ENCODE measurements around the gene HSPA14. TPM values are rescaled to one million over a fixed set of nuclear protein-coding genes. Genes with fewer than 3 reads are reported as not detected.

The HSPA14 gene
- total and polyA plus RNA-seq, 2 of the 4 experiments (the other 2 are of a cell fraction): 10.3 to 11.8 TPM

DNA sequence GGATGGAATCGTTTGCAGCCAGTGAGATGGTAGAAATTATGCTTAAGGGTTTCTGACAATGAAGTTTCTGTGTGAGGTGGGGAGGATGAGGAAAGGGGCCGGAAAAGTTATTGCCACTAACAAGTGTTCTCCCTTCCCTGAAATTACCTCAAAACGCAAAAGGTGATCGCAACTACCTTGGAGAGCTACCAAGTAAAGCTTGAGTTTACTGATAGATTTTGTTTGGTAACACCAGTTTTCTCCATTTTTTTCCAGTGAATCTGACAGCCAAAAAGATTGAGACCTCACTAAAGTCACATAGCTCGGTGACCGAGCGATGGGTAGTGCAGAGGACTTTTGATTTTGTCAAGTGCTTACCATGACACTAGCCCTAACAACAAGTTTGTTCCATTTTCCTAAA is 42.1 kb downstream of the HSPA14 start:
- TF ChIP-seq MAFK (IDR thresholded peaks at IDR 0.05; ENCODE audit: low read depth, low read length) (no peak), MAZ (IDR thresholded peaks at IDR 0.05; ENCODE audit: borderline replicate concordance, low read depth, low read length) (no peak), POLR2A (IDR thresholded peaks at IDR 0.05; ENCODE audit: low read depth, low read length) (no peak), MXI1 (IDR thresholded peaks at IDR 0.05; ENCODE audit: borderline replicate concordance, low read depth, low read length) (no peak), CHD1 (IDR thresholded peaks at IDR 0.05; ENCODE audit: low read depth, low read length) (no peak), FOS (IDR thresholded peaks at IDR 0.05; ENCODE audit: low read depth, low read length) (no peak), NFE2L2 (IDR thresholded peaks at IDR 0.05; ENCODE audit: low read depth, low read length) (no peak), CEBPB (IDR thresholded peaks at IDR 0.05; ENCODE audit: low read depth, low read length) (no peak), RAD21 (IDR thresholded peaks at IDR 0.05; ENCODE audit: low read length) (no peak), RFX5 (IDR thresholded peaks at IDR 0.05; ENCODE audit: low read depth, low read length) (no peak), SMC3 (IDR thresholded peaks at IDR 0.05; ENCODE audit: low read depth, low read length) (no peak)
- TF ChIP-seq, protein P1, sequence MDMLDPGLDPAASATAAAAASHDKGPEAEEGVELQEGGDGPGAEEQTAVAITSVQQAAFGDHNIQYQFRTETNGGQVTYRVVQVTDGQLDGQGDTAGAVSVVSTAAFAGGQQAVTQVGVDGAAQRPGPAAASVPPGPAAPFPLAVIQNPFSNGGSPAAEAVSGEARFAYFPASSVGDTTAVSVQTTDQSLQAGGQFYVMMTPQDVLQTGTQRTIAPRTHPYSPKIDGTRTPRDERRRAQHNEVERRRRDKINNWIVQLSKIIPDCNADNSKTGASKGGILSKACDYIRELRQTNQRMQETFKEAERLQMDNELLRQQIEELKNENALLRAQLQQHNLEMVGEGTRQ (IDR thresholded peaks at IDR 0.05; ENCODE audit: low read depth, low read length): no peak
- TF ChIP-seq, protein P2, sequence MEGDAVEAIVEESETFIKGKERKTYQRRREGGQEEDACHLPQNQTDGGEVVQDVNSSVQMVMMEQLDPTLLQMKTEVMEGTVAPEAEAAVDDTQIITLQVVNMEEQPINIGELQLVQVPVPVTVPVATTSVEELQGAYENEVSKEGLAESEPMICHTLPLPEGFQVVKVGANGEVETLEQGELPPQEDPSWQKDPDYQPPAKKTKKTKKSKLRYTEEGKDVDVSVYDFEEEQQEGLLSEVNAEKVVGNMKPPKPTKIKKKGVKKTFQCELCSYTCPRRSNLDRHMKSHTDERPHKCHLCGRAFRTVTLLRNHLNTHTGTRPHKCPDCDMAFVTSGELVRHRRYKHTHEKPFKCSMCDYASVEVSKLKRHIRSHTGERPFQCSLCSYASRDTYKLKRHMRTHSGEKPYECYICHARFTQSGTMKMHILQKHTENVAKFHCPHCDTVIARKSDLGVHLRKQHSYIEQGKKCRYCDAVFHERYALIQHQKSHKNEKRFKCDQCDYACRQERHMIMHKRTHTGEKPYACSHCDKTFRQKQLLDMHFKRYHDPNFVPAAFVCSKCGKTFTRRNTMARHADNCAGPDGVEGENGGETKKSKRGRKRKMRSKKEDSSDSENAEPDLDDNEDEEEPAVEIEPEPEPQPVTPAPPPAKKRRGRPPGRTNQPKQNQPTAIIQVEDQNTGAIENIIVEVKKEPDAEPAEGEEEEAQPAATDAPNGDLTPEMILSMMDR (conservative IDR thresholded peaks at IDR 0.05; ENCODE audit: low read depth, low read length): no peak
- TF ChIP-seq, protein P3, sequence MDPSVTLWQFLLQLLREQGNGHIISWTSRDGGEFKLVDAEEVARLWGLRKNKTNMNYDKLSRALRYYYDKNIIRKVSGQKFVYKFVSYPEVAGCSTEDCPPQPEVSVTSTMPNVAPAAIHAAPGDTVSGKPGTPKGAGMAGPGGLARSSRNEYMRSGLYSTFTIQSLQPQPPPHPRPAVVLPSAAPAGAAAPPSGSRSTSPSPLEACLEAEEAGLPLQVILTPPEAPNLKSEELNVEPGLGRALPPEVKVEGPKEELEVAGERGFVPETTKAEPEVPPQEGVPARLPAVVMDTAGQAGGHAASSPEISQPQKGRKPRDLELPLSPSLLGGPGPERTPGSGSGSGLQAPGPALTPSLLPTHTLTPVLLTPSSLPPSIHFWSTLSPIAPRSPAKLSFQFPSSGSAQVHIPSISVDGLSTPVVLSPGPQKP (IDR thresholded peaks at IDR 0.05; ENCODE audit: borderline replicate concordance, low read depth, low read length): no peak
- Histone ChIP-seq H3K9ac (ENCODE audit: low read depth, low read length) (peak overlapping the region; percentile 57), H3K18ac (ENCODE audit: low read depth, low read length) (no peak overlapping the region), H3K27ac (ENCODE audit: insufficient read depth, low read length) (no peak overlapping the region), H3K4me1 (ENCODE audit: control insufficient read depth, insufficient read depth, low read length) (peaks cover 11% of the 10 kb centered on the region), H3K14ac (replicated peaks; ENCODE audit: low read depth, low read length) (no peak overlapping the region; the same call in 1 of the 2 replicates), H2BK15ac (ENCODE audit: low read depth, low read length) (no peak overlapping the region), H2AFZ (replicated peaks; ENCODE audit: low read length, poor library complexity) (peak overlapping the region; percentile 67), H2AK9ac (replicated peaks; ENCODE audit: low read depth, low read length, poor library complexity) (no peak overlapping the region), H3K4me3 (ENCODE audit: insufficient read depth, low read depth, low read length) (peak overlapping the region; percentile 91; the same call in 1 of the 2 replicates), H3K4me2 (ENCODE audit: low read depth, low read length) (peak overlapping the region; percentile 95), H4K8ac (ENCODE audit: low read depth in 2 of 2, low read length in 2 of 2) (peak overlapping the region in 1 of 2 experiments; percentile 11; a peak in 1 of 4 replicates), H2BK5ac (ENCODE audit: low read depth, low read length, poor library complexity, severe bottlenecking) (no peak overlapping the region), H3K79me1 (ENCODE audit: low read depth in 1 of 2, low read length in 2 of 2) (peaks cover 39 to 58% of the 10 kb centered on the region in 2 experiments), H2BK20ac (ENCODE audit: low read depth, low read length) (no peak overlapping the region), H4K5ac (ENCODE audit: low read depth, low read length) (no peak overlapping the region), H4K20me1 (ENCODE audit: insufficient read depth, low read length) (peaks cover 9% of the 10 kb centered on the region; the same call in 1 of the 2 replicates), H3K27me3 (ENCODE audit: control insufficient read depth, insufficient read depth, low read length) (no peaks in the 10 kb centered on the region), H4K91ac (ENCODE audit: insufficient read depth, low read depth, low read length) (no peak overlapping the region), H3K4ac (ENCODE audit: low read depth, low read length) (no peak overlapping the region), H3K56ac (ENCODE audit: extremely low read depth, insufficient read depth, low read length) (no peak overlapping the region), H3K9me1 (ENCODE audit: insufficient read depth, low read length) (peaks cover 12% of the 10 kb centered on the region), H3K36me3 (ENCODE audit: control insufficient read depth, insufficient read depth, low read length) (no peaks in the 10 kb centered on the region), H2BK120ac (ENCODE audit: low read depth, low read length) (no peak overlapping the region), H2AK5ac (ENCODE audit: low read depth, low read length) (no peak overlapping the region), H3K9me3 (ENCODE audit: control insufficient read depth, insufficient read depth, low read length) (no peaks in the 10 kb centered on the region), H3K23ac (ENCODE audit: low read depth, low read length) (peak overlapping the region; percentile 85)
- no TSS peak for BruUV-seq (replicated peaks)
- in situ Hi-C loops (cut with MboI; ENCODE audit: low sequenced_read_pairs): no loop called here
- POLR2A ChIA-PET (ENCODE audit: unreplicated experiment): interaction anchor here (0.6 kb wide), 1 partner anchor 12 kb away, joined by 3 read pairs; no protein-coding TSS in a partner anchor
- intact Hi-C loops (cut with micrococcal nuclease): no loop called here
- WGBS, 2 experiments (ENCODE audit: extremely low coverage in 2 of 2, insufficient read length in 1 of 2): no CpG with 5 or more reads among the region's 7 CpGs
- dilution Hi-C loops (cut with HindIII; ENCODE audit: low sequenced_read_pairs, unreplicated experiment): no loop called here
- ATAC-seq (ENCODE audit: low read depth) (no peak), DNase-seq (no peak)
- CTCF ChIA-PET: interaction anchor here (0.6 to 0.8 kb wide), 2 partner anchors 9 to 57 kb away, joined by 3 to 5 read pairs; no protein-coding TSS in a partner anchor
